HepG2 (cell line): ENCODE measurements around the gene FAM169A. TPM values are rescaled to one million over a fixed set of nuclear protein-coding genes. Genes with fewer than 3 reads are reported as not detected.
A peak's percentile ranks its signal among the peaks of the same experiment; 100 is the strongest.

ENCODE experiments used
- ATAC-seq: fragments of 200-7000 bp; cut with Tn5 transposase; 3 replicates; pipeline ENCODE4 v1.9.1; 2020; ENCODE audit warnings: mild to moderate bottlenecking, moderate library complexity
- BruUV-seq: library from RNA; stranded (reverse); fragments of 400-500 nt; replicated peaks from 2 replicates; lab custom pipeline; 2021; lab: Mats Ljungman, UMichigan
- CTCF ChIA-PET: fragments of 300-600 bp; formaldehyde crosslinking; extraction: SDS; loops from one replicate; lab custom pipeline; 2021; ENCODE audit warnings: low total read pairs, inconsistent platforms, low intra/inter-chr PET ratio; lab: Yijun Ruan, JAX
- POLR2A ChIA-PET: fragments of 350-600 bp; sonication (Branson Sonifier 250); formaldehyde crosslinking; loops from one replicate; lab custom pipeline; 2020; ENCODE audit warnings: antibody characterized with exemption, inconsistent platforms; lab: Yijun Ruan, JAX
- DNase-seq: peaks from one replicate; pipeline ENCODE4 v3.0.0-alpha.2; 2015; ENCODE audit warnings: low spot score
- FAIRE-seq: peaks from 3 replicates; lab custom pipeline; 2011; peaks lifted over from hg19 to GRCh38; lab: Jason Lieb, UNC
- H2AFZ ChIP-seq: one replicate; pipeline ENCODE4 v1.6.1; 2011; ENCODE audit warnings: low read length, inconsistent platforms
- H3K27ac ChIP-seq: fragments of 300-600 bp; 3 replicates; pipeline ENCODE4 v1.8.0; 2011; ENCODE audit warnings: mixed run types, mild to moderate bottlenecking, mixed read lengths, low read length, inconsistent platforms; ENCODE audit not compliant: insufficient read depth; ENCODE audit errors: extremely low read length
- H3K27me3 ChIP-seq, 2 experiments: fragments of 200-600 bp in 1 of 2; 2 replicates in 1 of 2; 3 replicates in 1 of 2; pipeline versions ENCODE4 v1.6.0 to v1.8.0; 2011; ENCODE audit warnings: low read length in 2 of 2, mild to moderate bottlenecking in 2 of 2, moderate library complexity in 2 of 2, inconsistent platforms in 1 of 2; ENCODE audit not compliant: insufficient read depth in 2 of 2, control insufficient read depth in 1 of 2
- H3K36me3 ChIP-seq, 2 experiments: fragments of 200-600 bp in 1 of 2; replicated peaks in 1 of 2; 2 replicates in 1 of 2; 3 replicates in 1 of 2; pipeline versions ENCODE4 v1.5.1 to v1.8.0; 2011; ENCODE audit warnings: low read length in 2 of 2, inconsistent platforms in 1 of 2; ENCODE audit not compliant: insufficient read depth in 2 of 2, control insufficient read depth in 1 of 2
- H3K4me1 ChIP-seq: 2 replicates; pipeline ENCODE4 v1.5.1; 2012; ENCODE audit warnings: low read length, inconsistent platforms; ENCODE audit not compliant: insufficient read depth
- H3K4me2 ChIP-seq: 2 replicates; pipeline ENCODE4 v1.6.0; 2011; ENCODE audit warnings: low read depth, low read length, inconsistent platforms
- H3K4me3 ChIP-seq, 3 experiments: fragments of 200-600 bp in 1 of 3; sonication (generic), shearing (Covaris generic) in 1 of 3; replicated peaks in 1 of 3; 2 replicates each; pipeline ENCODE4 v1.5.1; 2011 to 2016; ENCODE audit warnings: low read length in 3 of 3, inconsistent platforms in 2 of 3, low read depth in 2 of 3, mild to moderate bottlenecking in 2 of 3, control low read depth in 1 of 3, mixed read lengths in 1 of 3; ENCODE audit not compliant: insufficient read depth in 1 of 3
- H3K79me2 ChIP-seq: one replicate; pipeline ENCODE4 v1.6.1; 2011; ENCODE audit warnings: low read length, inconsistent platforms; ENCODE audit not compliant: insufficient read depth
- H3K9ac ChIP-seq: 2 replicates; pipeline ENCODE4 v1.6.0; 2011; ENCODE audit warnings: mild to moderate bottlenecking, low read depth, low read length, inconsistent platforms; ENCODE audit not compliant: insufficient read depth
- H3K9me3 ChIP-seq: 2 replicates; pipeline ENCODE4 v1.5.1; 2012; ENCODE audit warnings: mild to moderate bottlenecking, low read length
- H4K20me1 ChIP-seq: 2 replicates; pipeline ENCODE4 v1.6.0; 2011; ENCODE audit warnings: inconsistent platforms, mild to moderate bottlenecking, low read length, moderate library complexity; ENCODE audit not compliant: insufficient read depth
- ESRRA ChIP-seq: sonication (generic); formaldehyde crosslinking; IDR thresholded peaks from 2 replicates; pipeline ENCODE4 v1.5.1; 2020; ENCODE audit warnings: mild to moderate bottlenecking, low read depth, missing genetic modification reagents
- HNRNPK ChIP-seq: fragments of 200-400 bp; formaldehyde crosslinking; IDR thresholded peaks from 2 replicates; pipeline ENCODE4 v1.6.1; 2018; ENCODE audit warnings: low read length, low read depth, moderate library complexity, mild to moderate bottlenecking; ENCODE audit not compliant: poor library complexity, severe bottlenecking
- KIAA2018 ChIP-seq: sonication (generic); formaldehyde crosslinking; IDR thresholded peaks from 2 replicates; pipeline ENCODE4 v1.5.0; 2020; ENCODE audit warnings: mild to moderate bottlenecking, missing genetic modification reagents, borderline replicate concordance
- KMT2A ChIP-seq: sonication (generic); formaldehyde crosslinking; IDR thresholded peaks from 2 replicates; pipeline ENCODE4 v1.4.0; 2020; ENCODE audit warnings: missing genetic modification reagents
- NFE2L2 ChIP-seq: fragments of 150-350 bp; IDR thresholded peaks from 2 replicates; pipeline ENCODE4 v1.6.1; 2014; ENCODE audit warnings: low read length
- PLRG1 ChIP-seq: fragments of 450-650 bp; conservative IDR thresholded peaks from 2 replicates; pipeline ENCODE4 v1.6.1; 2016
- TBX2 ChIP-seq: sonication (generic); formaldehyde crosslinking; IDR thresholded peaks from 2 replicates; pipeline ENCODE4 v1.5.0; 2020; ENCODE audit warnings: missing genetic modification reagents, mild to moderate bottlenecking, borderline replicate concordance
- TRIM24 ChIP-seq: sonication (generic); formaldehyde crosslinking; IDR thresholded peaks from 2 replicates; pipeline ENCODE4 v1.8.0; 2022; ENCODE audit warnings: mild to moderate bottlenecking, missing genetic modification reagents
- ZFP62 ChIP-seq: sonication (generic); formaldehyde crosslinking; IDR thresholded peaks from 2 replicates; pipeline ENCODE4 v1.4.0; 2020; ENCODE audit warnings: missing genetic modification reagents
- ZNF317 ChIP-seq: sonication (generic); formaldehyde crosslinking; IDR thresholded peaks from 2 replicates; pipeline ENCODE4 v1.5.0; 2020; ENCODE audit warnings: mild to moderate bottlenecking, missing genetic modification reagents
- ZNF639 ChIP-seq: conservative IDR thresholded peaks from 2 replicates; pipeline ENCODE4 v1.6.1; 2018; ENCODE audit warnings: missing genetic modification reagents
- ZNF773 ChIP-seq: sonication (generic); formaldehyde crosslinking; IDR thresholded peaks from 2 replicates; pipeline ENCODE4 v1.4.0; 2020; ENCODE audit warnings: missing genetic modification reagents, borderline replicate concordance
- ZNF816 ChIP-seq: sonication (generic); formaldehyde crosslinking; IDR thresholded peaks from 2 replicates; pipeline ENCODE4 v1.8.0; 2022; ENCODE audit warnings: missing genetic modification reagents, mild to moderate bottlenecking, borderline replicate concordance
- WGBS: methylation state at CpG from one replicate; pipeline ENCODE4 v1.1.6; 2017; ENCODE audit warnings: low lambda C conversion rate; 5-methylcytosine and 5-hydroxymethylcytosine counted together
- in situ Hi-C: cut with HindIII; loops from 2 replicates; pipeline ENCODE4 v1.10.0; 2017; ENCODE audit warnings: low pct_unique_long_range_greater_than_20kb; ENCODE audit not compliant: extremely low pct_ligation_motif_present
- intact Hi-C: fragments of 100-400 bp; cut with micrococcal nuclease; formaldehyde crosslinking; loops from one replicate; pipeline ENCODE4 v1.10.0; 2022; ENCODE audit not compliant: unreplicated experiment
- polyA plus RNA-seq, 8 experiments: library from polyadenylated mRNA; depleted of rRNA in 3 of 8; stranded (reverse) in 7 of 8; unstranded in 1 of 8; fragments of >200 nt; fragmentation: Illumina TruSeq in 4 of 8; extraction: Trizol in 4 of 8; gene quantifications; 2 replicates each; pipeline versions ENCODE4 v1.2.1 to v1.2.3, GENCODE V29; 2011 to 2016; ENCODE audit warnings: low read depth in 4 of 8, missing spikeins in 1 of 8, mixed read lengths in 1 of 8; ENCODE audit not compliant: insufficient read depth in 1 of 8
- total RNA-seq, 5 experiments: library from RNA; depleted of rRNA; stranded (reverse); fragments of >200 nt; fragmentation: Illumina TruSeq; extraction: Trizol; gene quantifications; 2 replicates each; pipeline ENCODE4 v1.2.3, GENCODE V29; 2016; ENCODE audit warnings: low read depth in 1 of 5

The FAM169A gene
- total and polyA plus RNA-seq, 2 of the 13 experiments (the other 11 are each of a cell fraction or from before 2014, with no cell fraction given): 21.1 to 110 TPM

GRCh38 chr5:74865256-74865803 is 857 bp downstream of the FAM169A start:
- DNase-seq (no peak), FAIRE-seq (no peak), ATAC-seq (no peak; the same call in 1 of the 3 replicates)
- no peak overlapping the region for H2AFZ ChIP-seq
- BruUV-seq: no TSS peak
- peaks cover 80% of the 10 kb centered on the region for H3K4me1 ChIP-seq
- in situ Hi-C loops (loop anchor here (5.0 kb wide), 1 partner anchor 37 kb away; no protein-coding TSS in a partner anchor), intact Hi-C loops (loop anchor here (5.0 kb wide), 1 partner anchor 37 kb away; no protein-coding TSS in a partner anchor)
- H3K27ac ChIP-seq: peak overlapping the region; percentile 96
- peak overlapping the region; percentile 80 for H3K4me2 ChIP-seq
- H3K36me3 ChIP-seq: no peaks in the 10 kb centered on the region
- H3K4me3 ChIP-seq: peak overlapping the region; percentile 87 to 97 (median 95)
- peaks cover 57% of the 10 kb centered on the region for H3K79me2 ChIP-seq
- H4K20me1 ChIP-seq: peaks cover 13% of the 10 kb centered on the region
- H3K27me3 ChIP-seq: no peaks in the 10 kb centered on the region; a peak in 1 of 5 replicates
- H3K9ac ChIP-seq: peak overlapping the region; percentile 89
- no peaks in the 10 kb centered on the region for H3K9me3 ChIP-seq
- ChIA-PET POLR2A (interaction anchor here (0.8 to 4.4 kb wide), 3 partner anchors 11 to 15 kb away, joined by 4 to 79 read pairs (median 5); no protein-coding TSS in a partner anchor), CTCF (no interaction called here)
- under 1% methylated on average over 23 of the region's 23 CpGs for WGBS
- 0 out of 2 replicates have a peak, but pooled peaks have one; percentile 23 for TF ChIP-seq ZNF317
- TF ChIP-seq ZNF639 (CRISPR knock-in tag): no peak
- no peak for TF ChIP-seq ZFP62 (CRISPR knock-in tag)
- TF ChIP-seq ESRRA (CRISPR knock-in tag): no peak
- TF ChIP-seq ZNF773 (CRISPR knock-in tag): no peak
- no peak for TF ChIP-seq TBX2 (CRISPR knock-in tag)
- no peak for TF ChIP-seq NFE2L2
- no peak for TF ChIP-seq PLRG1
- no peak for TF ChIP-seq KMT2A
- no peak for TF ChIP-seq ZNF816 (CRISPR knock-in tag)
- no peak for TF ChIP-seq KIAA2018 (CRISPR knock-in tag)
- no peak for TF ChIP-seq HNRNPK
- no peak for TF ChIP-seq TRIM24 (CRISPR knock-in tag)
